Epithelial cell of prostate (primary cell): ENCODE results near the gene OR11H12.
"Not testable (repeated sequence)": the region's sequence is repeated elsewhere in the genome, so short reads cannot be mapped to it uniquely, and the experiment has no call there.

ENCODE experiments used
- DNase-seq: peaks from one replicate; pipeline ENCODE4 v3.0.0-alpha.2; 2011; ENCODE audit warnings: low read depth, low spot score
- H3K27ac ChIP-seq: fragments of 450-650 bp; 2 replicates; pipeline ENCODE4 v1.5.1; 2017; ENCODE audit warnings: mild to moderate bottlenecking

OR11H12 gene, protein sequence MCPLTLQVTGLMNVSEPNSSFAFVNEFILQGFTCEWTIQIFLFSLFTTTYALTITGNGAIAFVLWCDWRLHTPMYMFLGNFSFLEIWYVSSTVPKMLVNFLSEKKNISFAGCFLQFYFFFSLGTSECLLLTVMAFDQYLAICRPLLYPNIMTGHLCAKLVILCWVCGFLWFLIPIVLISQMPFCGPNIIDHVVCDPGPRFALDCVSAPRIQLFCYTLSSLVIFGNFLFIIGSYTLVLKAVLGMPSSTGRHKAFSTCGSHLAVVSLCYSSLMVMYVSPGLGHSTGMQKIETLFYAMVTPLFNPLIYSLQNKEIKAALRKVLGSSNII

GRCh38 chr14:18600817-18601216 is at the start of gene OR11H12:
Gene OR11H12, plus strand, starts transcription at chr14:18601117. Its CDS starts 0 bp downstream, at chr14:18601117.
- H3K27ac ChIP-seq, DNase-seq: not testable (repeated sequence)

DNA sequence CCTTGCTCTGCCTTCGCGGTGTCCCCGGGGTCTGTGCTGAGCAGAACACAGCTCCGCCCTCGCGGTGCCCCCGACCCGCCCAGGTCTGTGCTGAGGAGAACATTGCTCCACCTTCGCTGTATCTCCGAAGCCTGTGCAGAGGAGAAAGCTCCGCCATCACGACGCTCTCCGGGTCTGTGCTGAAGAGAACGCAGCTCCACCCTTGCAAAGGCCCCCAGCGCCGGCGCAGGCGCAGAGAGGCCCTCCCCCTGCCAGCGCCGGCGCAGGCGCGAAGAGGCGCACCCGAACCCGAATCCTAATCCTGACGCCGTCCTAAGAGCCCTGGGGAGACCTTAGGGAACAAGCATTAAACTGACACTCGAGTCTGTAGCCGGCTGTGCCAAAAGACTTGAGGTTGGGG is 18.0 kb upstream of the OR11H12 start:
- not testable (repeated sequence) for DNase-seq

GRCh38 chr14:18626610-18627213 is 25.8 kb downstream of the OR11H12 start:
- not testable (repeated sequence) for DNase-seq, H3K27ac ChIP-seq

More for the DNA sequence above, 18.0 kb upstream of the OR11H12 start:
- H3K27ac ChIP-seq = not testable (repeated sequence)

GRCh38 chr14:18636066-18636465 is 35.1 kb downstream of the OR11H12 start:
- not testable (repeated sequence) for H3K27ac ChIP-seq, DNase-seq

- not testable (repeated sequence) for H3K27ac ChIP-seq, DNase-seq
Observed at GRCh38 chr14:18638032-18638431, 37.1 kb downstream of the OR11H12 start.

DNA sequence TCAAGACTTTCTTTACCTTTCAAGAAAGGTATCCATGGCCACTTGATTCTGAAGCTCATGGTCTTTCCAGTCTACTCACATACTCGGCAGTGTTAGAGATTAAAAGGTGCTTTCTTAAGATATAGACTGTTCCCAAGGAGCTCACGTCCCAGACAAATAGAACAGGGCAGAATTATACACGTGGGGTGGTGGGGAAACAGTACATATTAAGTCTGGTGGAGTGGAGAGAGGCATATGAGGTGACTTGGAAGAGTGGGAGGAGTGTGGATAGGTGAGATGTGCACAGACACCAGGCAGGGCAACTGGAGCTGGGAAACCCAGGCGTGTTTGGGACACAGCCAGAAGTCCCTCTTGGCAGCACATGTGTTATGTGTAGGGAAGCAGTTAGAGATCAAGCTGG is 37.9 kb downstream of the OR11H12 start:
- not testable (repeated sequence) for H3K27ac ChIP-seq, DNase-seq

DNA sequence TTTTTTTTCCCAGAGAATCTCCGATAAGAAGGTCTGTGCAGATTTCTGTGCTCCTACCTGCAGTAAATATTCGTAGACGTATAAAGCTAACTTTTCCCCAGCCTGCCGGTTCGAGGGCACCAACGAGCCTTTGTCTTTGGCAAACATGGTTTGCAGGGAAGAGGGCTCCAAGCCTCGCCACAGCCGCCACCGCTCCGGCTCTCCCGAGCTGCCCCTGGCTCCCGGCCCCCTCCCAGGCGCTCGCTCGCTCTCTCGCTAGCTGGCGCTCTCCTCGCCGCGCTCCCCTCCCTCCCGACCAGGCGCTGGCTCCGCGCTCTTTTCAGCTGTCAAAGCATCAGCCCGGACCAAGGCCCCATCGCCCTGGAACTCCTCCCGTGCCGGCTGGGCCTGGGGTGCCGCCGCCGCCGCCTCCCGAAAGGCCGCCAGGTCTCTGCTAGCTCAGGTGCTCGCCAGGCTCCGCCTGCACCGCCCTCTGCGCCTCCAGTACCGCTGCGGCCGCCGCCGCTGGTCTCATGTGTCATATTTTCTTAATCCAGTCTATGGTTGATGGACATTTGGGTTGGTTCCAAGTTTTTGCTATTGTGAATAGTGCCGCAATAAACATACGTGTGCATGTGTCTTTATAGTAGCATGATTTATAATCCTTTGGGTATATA is 45.3 kb downstream of the OR11H12 start:
- H3K27ac ChIP-seq, DNase-seq: not testable (repeated sequence)
